ENCODE measurements around the gene SLC1A6.

The SLC1A6 gene

GRCh38 chr19:14916848-14917247 lies 62.8 kb downstream of the SLC1A6 start:
- Histone ChIP-seq H4K12ac (ENCODE audit: low read depth, low read length) (no peak overlapping the region), H3K4me3 (ENCODE audit: low read depth, low read length) (no peak overlapping the region), H4K91ac (ENCODE audit: low read depth, low read length) (no peak overlapping the region), H3K18ac (ENCODE audit: low read length) (no peak overlapping the region), H3K27ac (ENCODE audit: low read depth, low read length) (no peak overlapping the region), H2BK12ac (ENCODE audit: low read length) (no peak overlapping the region), H2AFZ (ENCODE audit: insufficient read depth, low read length, poor library complexity) (no peak overlapping the region), H3K79me1 (ENCODE audit: low read length) (no peaks in the 10 kb centered on the region), H3K36me3 (ENCODE audit: control insufficient read depth in 1 of 2, insufficient read depth in 2 of 2, low read length in 2 of 2) (no peaks in the 10 kb centered on the region), H3K9me3 (ENCODE audit: insufficient read depth, low read depth, low read length) (peaks cover 4% of the 10 kb centered on the region), H3K4me2 (ENCODE audit: low read length) (no peak overlapping the region), H4K8ac (ENCODE audit: low read depth, low read length) (no peak overlapping the region), H3K23ac (ENCODE audit: low read length) (no peak overlapping the region), H3K4ac (ENCODE audit: low read depth, low read length) (no peak overlapping the region), H3K9ac (ENCODE audit: low read length) (no peak overlapping the region), H3K4me1 (ENCODE audit: control insufficient read depth in 1 of 2, insufficient read depth in 2 of 2, low read length in 2 of 2) (no peaks in the 10 kb centered on the region), H2AK5ac (ENCODE audit: low read length) (no peak overlapping the region), H2BK5ac (ENCODE audit: low read depth, low read length, poor library complexity) (no peak overlapping the region), H3K27me3 (ENCODE audit: insufficient read depth, low read length) (no peaks in the 10 kb centered on the region), H2BK120ac (ENCODE audit: insufficient read depth, low read length, poor library complexity) (no peak overlapping the region), H3K79me2 (ENCODE audit: control insufficient read depth, insufficient read depth, low read length, poor library complexity) (no peaks in the 10 kb centered on the region), H3K14ac (ENCODE audit: low read length) (no peak overlapping the region)
- WGBS (ENCODE audit: extremely low coverage, insufficient coverage, insufficient read length), result no CpG with 5 or more reads among the region's 5 CpGs
- peak; percentile 89 to 92 for DNase-seq

GRCh38 chr19:14915116-14915515 lies 64.5 kb downstream of the SLC1A6 start:
- H2AFZ ChIP-seq (ENCODE audit: insufficient read depth, low read length, poor library complexity), result no peak overlapping the region
- H3K36me3 ChIP-seq (ENCODE audit: control insufficient read depth in 1 of 2, insufficient read depth in 2 of 2, low read length in 2 of 2), result no peaks in the 10 kb centered on the region
- peak in 1 of 2 donors; percentile 33 for DNase-seq
- H2BK12ac ChIP-seq (ENCODE audit: low read length), result no peak overlapping the region
- no peak overlapping the region for H2BK120ac ChIP-seq (ENCODE audit: insufficient read depth, low read length, poor library complexity)
- no peak overlapping the region for H3K9ac ChIP-seq (ENCODE audit: low read length)
- H3K23ac ChIP-seq (ENCODE audit: low read length), result no peak overlapping the region
- no peak overlapping the region for H3K27ac ChIP-seq (ENCODE audit: low read depth, low read length)
- no peak overlapping the region for H3K4me3 ChIP-seq (ENCODE audit: low read depth, low read length)
- H3K18ac ChIP-seq (ENCODE audit: low read length), result no peak overlapping the region
- no CpG with 5 or more reads among the region's 6 CpGs for WGBS (ENCODE audit: extremely low coverage, insufficient coverage, insufficient read length)
- no peak overlapping the region for H2AK5ac ChIP-seq (ENCODE audit: low read length)
- no peaks in the 10 kb centered on the region for H3K79me1 ChIP-seq (ENCODE audit: low read length)
- no peak overlapping the region for H3K4me2 ChIP-seq (ENCODE audit: low read length)
- H4K8ac ChIP-seq (ENCODE audit: low read depth, low read length), result no peak overlapping the region
- no peak overlapping the region for H3K14ac ChIP-seq (ENCODE audit: low read length)
- H3K27me3 ChIP-seq (ENCODE audit: insufficient read depth, low read length), result no peaks in the 10 kb centered on the region
- peaks cover 4% of the 10 kb centered on the region for H3K9me3 ChIP-seq (ENCODE audit: insufficient read depth, low read depth, low read length)
- H4K12ac ChIP-seq (ENCODE audit: low read depth, low read length), result no peak overlapping the region
- no peaks in the 10 kb centered on the region for H3K4me1 ChIP-seq (ENCODE audit: control insufficient read depth in 1 of 2, insufficient read depth in 2 of 2, low read length in 2 of 2)
- H3K79me2 ChIP-seq (ENCODE audit: control insufficient read depth, insufficient read depth, low read length, poor library complexity), result no peaks in the 10 kb centered on the region
- no peak overlapping the region for H2BK5ac ChIP-seq (ENCODE audit: low read depth, low read length, poor library complexity)
- no peak overlapping the region for H3K4ac ChIP-seq (ENCODE audit: low read depth, low read length)
- no peak overlapping the region for H4K91ac ChIP-seq (ENCODE audit: low read depth, low read length)

GRCh38 chr19:14906711-14907110 lies 73.0 kb downstream of the SLC1A6 start:
- H3K4ac ChIP-seq (ENCODE audit: low read depth, low read length), result no peak overlapping the region
- no peaks in the 10 kb centered on the region for H3K36me3 ChIP-seq (ENCODE audit: control insufficient read depth in 1 of 2, insufficient read depth in 2 of 2, low read length in 2 of 2)
- H3K79me2 ChIP-seq (ENCODE audit: control insufficient read depth, insufficient read depth, low read length, poor library complexity), result no peaks in the 10 kb centered on the region
- H4K12ac ChIP-seq (ENCODE audit: low read depth, low read length), result no peak overlapping the region
- no peak overlapping the region for H2BK120ac ChIP-seq (ENCODE audit: insufficient read depth, low read length, poor library complexity)
- H3K9me3 ChIP-seq (ENCODE audit: insufficient read depth, low read depth, low read length), result peaks cover 9% of the 10 kb centered on the region
- no peak overlapping the region for H3K14ac ChIP-seq (ENCODE audit: low read length)
- H2BK12ac ChIP-seq (ENCODE audit: low read length), result no peak overlapping the region
- no peaks in the 10 kb centered on the region for H3K27me3 ChIP-seq (ENCODE audit: insufficient read depth, low read length)
- no peak overlapping the region for H2AK5ac ChIP-seq (ENCODE audit: low read length)
- no peak overlapping the region for H3K9ac ChIP-seq (ENCODE audit: low read length)
- H3K27ac ChIP-seq (ENCODE audit: low read depth, low read length), result no peak overlapping the region
- no CpG with 5 or more reads among the region's 4 CpGs for WGBS (ENCODE audit: extremely low coverage, insufficient coverage, insufficient read length)
- H4K8ac ChIP-seq (ENCODE audit: low read depth, low read length), result no peak overlapping the region
- H2AFZ ChIP-seq (ENCODE audit: insufficient read depth, low read length, poor library complexity), result no peak overlapping the region
- H4K91ac ChIP-seq (ENCODE audit: low read depth, low read length), result no peak overlapping the region
- no peak overlapping the region for H2BK5ac ChIP-seq (ENCODE audit: low read depth, low read length, poor library complexity)
- no peak overlapping the region for H3K23ac ChIP-seq (ENCODE audit: low read length)
- no peaks in the 10 kb centered on the region for H3K79me1 ChIP-seq (ENCODE audit: low read length)
- H3K18ac ChIP-seq (ENCODE audit: low read length), result no peak overlapping the region
- H3K4me3 ChIP-seq (ENCODE audit: low read depth, low read length), result no peak overlapping the region
- no peak overlapping the region for H3K4me2 ChIP-seq (ENCODE audit: low read length)
- H3K4me1 ChIP-seq (ENCODE audit: control insufficient read depth in 1 of 2, insufficient read depth in 2 of 2, low read length in 2 of 2), result no peaks in the 10 kb centered on the region
- peak; percentile 13 to 57 for DNase-seq

GRCh38 chr19:14901675-14902260 lies 77.9 kb downstream of the SLC1A6 start:
- DNase-seq, result no peak
- no peak overlapping the region for H3K14ac ChIP-seq (ENCODE audit: low read length)
- no peaks in the 10 kb centered on the region for H3K79me2 ChIP-seq (ENCODE audit: control insufficient read depth, insufficient read depth, low read length, poor library complexity)
- no peaks in the 10 kb centered on the region for H3K79me1 ChIP-seq (ENCODE audit: low read length)
- H3K4ac ChIP-seq (ENCODE audit: low read depth, low read length), result no peak overlapping the region
- no peak overlapping the region for H2BK12ac ChIP-seq (ENCODE audit: low read length)
- no peak overlapping the region for H2AFZ ChIP-seq (ENCODE audit: insufficient read depth, low read length, poor library complexity)
- no peak overlapping the region for H4K91ac ChIP-seq (ENCODE audit: low read depth, low read length)
- no peak overlapping the region for H2AK5ac ChIP-seq (ENCODE audit: low read length)
- H4K8ac ChIP-seq (ENCODE audit: low read depth, low read length), result no peak overlapping the region
- no peak overlapping the region for H3K27ac ChIP-seq (ENCODE audit: low read depth, low read length)
- no peak overlapping the region for H3K9ac ChIP-seq (ENCODE audit: low read length)
- H3K9me3 ChIP-seq (ENCODE audit: insufficient read depth, low read depth, low read length), result peaks cover 6% of the 10 kb centered on the region
- H3K36me3 ChIP-seq (ENCODE audit: control insufficient read depth in 1 of 2, insufficient read depth in 2 of 2, low read length in 2 of 2), result no peaks in the 10 kb centered on the region
- WGBS (ENCODE audit: extremely low coverage, insufficient coverage, insufficient read length), result no CpG with 5 or more reads among the region's 2 CpGs
- no peak overlapping the region for H3K18ac ChIP-seq (ENCODE audit: low read length)
- H2BK120ac ChIP-seq (ENCODE audit: insufficient read depth, low read length, poor library complexity), result no peak overlapping the region
- no peak overlapping the region for H4K12ac ChIP-seq (ENCODE audit: low read depth, low read length)
- H3K27me3 ChIP-seq (ENCODE audit: insufficient read depth, low read length), result no peaks in the 10 kb centered on the region
- no peak overlapping the region for H3K4me3 ChIP-seq (ENCODE audit: low read depth, low read length)
- H3K23ac ChIP-seq (ENCODE audit: low read length), result no peak overlapping the region
- H3K4me1 ChIP-seq (ENCODE audit: control insufficient read depth in 1 of 2, insufficient read depth in 2 of 2, low read length in 2 of 2), result no peaks in the 10 kb centered on the region
- no peak overlapping the region for H3K4me2 ChIP-seq (ENCODE audit: low read length)
- no peak overlapping the region for H2BK5ac ChIP-seq (ENCODE audit: low read depth, low read length, poor library complexity)

Data from trophoblast cell (in vitro differentiated cells and primary cell).